ENCODE results near the gene EPB41L5.
"Not testable (repeated sequence)": the region's sequence is repeated elsewhere in the genome, so short reads cannot be mapped to it uniquely, and the experiment has no call there.

EPB41L5 gene

GRCh38 chr2:120052597-120052996 lies 39.7 kb downstream of the EPB41L5 start:
- POLR2A ChIA-PET: no interaction called here
- CTCF ChIA-PET: no interaction called here
- no peak for DNase-seq (ENCODE audit: extremely low spot score)
- no peak for TF ChIP-seq HDGF (IDR thresholded peaks at IDR 0.05; ENCODE audit: borderline replicate concordance)
- TF ChIP-seq LEF1 (IDR thresholded peaks at IDR 0.05; ENCODE audit: borderline replicate concordance): no peak
- TF ChIP-seq ARNT (IDR thresholded peaks at IDR 0.05): no peak
- TF ChIP-seq FOXM1 (IDR thresholded peaks at IDR 0.05; ENCODE audit: borderline replicate concordance): no peak
- TF ChIP-seq, protein P1, sequence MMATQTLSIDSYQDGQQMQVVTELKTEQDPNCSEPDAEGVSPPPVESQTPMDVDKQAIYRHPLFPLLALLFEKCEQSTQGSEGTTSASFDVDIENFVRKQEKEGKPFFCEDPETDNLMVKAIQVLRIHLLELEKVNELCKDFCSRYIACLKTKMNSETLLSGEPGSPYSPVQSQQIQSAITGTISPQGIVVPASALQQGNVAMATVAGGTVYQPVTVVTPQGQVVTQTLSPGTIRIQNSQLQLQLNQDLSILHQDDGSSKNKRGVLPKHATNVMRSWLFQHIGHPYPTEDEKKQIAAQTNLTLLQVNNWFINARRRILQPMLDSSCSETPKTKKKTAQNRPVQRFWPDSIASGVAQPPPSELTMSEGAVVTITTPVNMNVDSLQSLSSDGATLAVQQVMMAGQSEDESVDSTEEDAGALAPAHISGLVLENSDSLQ (IDR thresholded peaks at IDR 0.05): no peak
- TF ChIP-seq FOXK2 (IDR thresholded peaks at IDR 0.05): no peak
- TF ChIP-seq BHLHE40 (IDR thresholded peaks at IDR 0.05; ENCODE audit: borderline replicate concordance): no peak
- no peak for TF ChIP-seq NFRKB (IDR thresholded peaks at IDR 0.05)
- no peak for TF ChIP-seq ZNF384 (IDR thresholded peaks at IDR 0.05)
- TF ChIP-seq TARDBP (IDR thresholded peaks at IDR 0.05): no peak
- TF ChIP-seq ELF4 (IDR thresholded peaks at IDR 0.05): no peak
- no peak for TF ChIP-seq L3MBTL2 (conservative IDR thresholded peaks at IDR 0.05)
- TF ChIP-seq CTBP1 (IDR thresholded peaks at IDR 0.05; ENCODE audit: borderline replicate concordance): no peak
- no peak for TF ChIP-seq SUZ12 (IDR thresholded peaks at IDR 0.05)

DNA sequence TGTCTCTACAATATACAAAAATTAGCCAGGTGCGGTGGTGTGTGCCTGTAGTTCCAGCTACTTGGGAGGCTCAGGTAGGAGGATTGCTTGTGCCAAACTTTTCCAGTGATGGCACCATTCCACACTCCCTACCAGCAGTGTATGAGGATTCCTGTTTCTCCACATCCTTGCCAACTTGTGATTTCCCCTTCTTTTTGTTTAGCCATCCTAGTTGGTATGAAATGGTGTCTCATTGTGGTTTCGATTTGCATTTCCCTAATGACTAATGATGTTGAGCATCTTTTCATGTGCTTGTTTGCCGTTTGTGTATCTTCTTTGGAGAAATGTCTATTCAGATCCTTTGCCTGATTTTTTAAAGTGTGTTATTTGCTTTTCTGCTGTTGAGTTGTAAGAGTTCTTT lies 41.0 kb downstream of the EPB41L5 start:
- ChIA-PET POLR2A (no interaction called here), CTCF (no interaction called here)
- DNase-seq (ENCODE audit: extremely low spot score): no peak
- TF ChIP-seq CTBP1 (IDR thresholded peaks at IDR 0.05; ENCODE audit: borderline replicate concordance): no peak
- TF ChIP-seq ELF4 (IDR thresholded peaks at IDR 0.05): no peak
- TF ChIP-seq LEF1 (IDR thresholded peaks at IDR 0.05; ENCODE audit: borderline replicate concordance): no peak
- no peak for TF ChIP-seq TARDBP (IDR thresholded peaks at IDR 0.05)
- TF ChIP-seq SUZ12 (IDR thresholded peaks at IDR 0.05): no peak

DNA sequence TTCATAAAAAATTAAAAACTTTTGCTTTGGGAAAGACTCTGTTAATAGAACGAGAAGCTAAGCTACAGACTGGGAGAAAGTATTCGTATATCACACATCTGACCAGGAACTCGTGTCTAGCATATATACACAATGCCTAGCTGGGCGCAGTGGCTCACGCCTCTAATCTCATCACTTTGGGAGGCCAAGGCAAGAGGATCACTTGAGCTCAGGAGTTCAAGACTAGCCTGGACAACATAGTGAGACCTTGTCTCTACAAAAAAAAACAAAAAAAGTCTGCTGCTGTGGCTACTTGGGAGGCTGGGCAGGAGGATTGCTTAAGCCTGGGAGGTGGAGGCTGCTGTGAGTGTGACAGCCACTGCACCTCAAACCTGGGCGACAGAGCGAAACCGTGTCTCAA lies 46.6 kb downstream of the EPB41L5 start:
- ChIA-PET CTCF (interaction anchor here (0.6 kb wide), 1 partner anchor 192 kb away, joined by 3 read pairs; no protein-coding TSS in a partner anchor), POLR2A (no interaction called here)
- no peak for DNase-seq (ENCODE audit: extremely low spot score)
- TF ChIP-seq HDGF (IDR thresholded peaks at IDR 0.05; ENCODE audit: borderline replicate concordance) (no peak), ARNT (IDR thresholded peaks at IDR 0.05) (no peak), TARDBP (IDR thresholded peaks at IDR 0.05) (no peak), SP1 (IDR thresholded peaks at IDR 0.05) (no peak), FOXM1 (IDR thresholded peaks at IDR 0.05; ENCODE audit: borderline replicate concordance) (no peak), CTBP1 (IDR thresholded peaks at IDR 0.05; ENCODE audit: borderline replicate concordance) (no peak), ZNF384 (IDR thresholded peaks at IDR 0.05) (no peak), BHLHE40 (IDR thresholded peaks at IDR 0.05; ENCODE audit: borderline replicate concordance) (no peak), L3MBTL2 (conservative IDR thresholded peaks at IDR 0.05) (no peak), ELF4 (IDR thresholded peaks at IDR 0.05) (no peak), FOXA1 (IDR thresholded peaks at IDR 0.05) (no peak), NFRKB (IDR thresholded peaks at IDR 0.05) (no peak)

DNA sequence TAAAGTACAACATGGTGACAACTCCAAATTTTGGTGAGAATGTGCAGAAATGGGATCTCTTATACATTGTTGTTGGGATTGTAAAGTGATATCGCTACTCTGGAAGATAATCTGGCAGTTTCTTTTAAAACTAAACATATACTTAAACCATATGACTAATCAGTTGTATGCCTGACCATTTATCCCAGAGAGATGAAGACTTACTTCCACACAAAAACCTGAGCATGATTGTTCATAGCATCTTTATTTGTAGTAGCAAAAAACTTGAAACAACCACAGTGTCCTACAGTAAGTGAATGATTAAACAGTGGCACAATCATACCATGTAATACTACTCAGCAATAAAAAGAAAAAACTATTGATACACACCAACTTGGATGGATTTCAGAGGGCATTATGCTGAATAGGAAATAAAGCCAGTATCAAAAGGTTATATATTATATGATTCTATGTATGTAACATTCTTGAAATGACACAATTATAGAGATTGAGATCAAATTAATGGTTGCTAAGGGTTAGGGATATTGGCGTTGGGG lies 47.3 kb downstream of the EPB41L5 start:
- ChIA-PET CTCF (interaction anchor here (0.6 kb wide), 1 partner anchor 191 kb away, joined by 3 read pairs; no protein-coding TSS in a partner anchor), POLR2A (no interaction called here)
- TF ChIP-seq ELF4 (IDR thresholded peaks at IDR 0.05) (no peak), L3MBTL2 (conservative IDR thresholded peaks at IDR 0.05) (no peak), ARNT (IDR thresholded peaks at IDR 0.05) (no peak), HDGF (IDR thresholded peaks at IDR 0.05; ENCODE audit: borderline replicate concordance) (no peak), ZNF384 (IDR thresholded peaks at IDR 0.05) (no peak), BHLHE40 (IDR thresholded peaks at IDR 0.05; ENCODE audit: borderline replicate concordance) (no peak), FOXM1 (IDR thresholded peaks at IDR 0.05; ENCODE audit: borderline replicate concordance) (no peak), CTBP1 (IDR thresholded peaks at IDR 0.05; ENCODE audit: borderline replicate concordance) (no peak), NFRKB (IDR thresholded peaks at IDR 0.05) (no peak), FOXK2 (IDR thresholded peaks at IDR 0.05) (no peak), SUZ12 (IDR thresholded peaks at IDR 0.05) (no peak), LEF1 (IDR thresholded peaks at IDR 0.05; ENCODE audit: borderline replicate concordance) (no peak), FOXA1 (IDR thresholded peaks at IDR 0.05) (no peak), SP1 (IDR thresholded peaks at IDR 0.05) (no peak), TARDBP (IDR thresholded peaks at IDR 0.05) (no peak)
- TF ChIP-seq, protein P1 (IDR thresholded peaks at IDR 0.05): no peak
- DNase-seq (ENCODE audit: extremely low spot score): no peak

GRCh38 chr2:120064664-120065063 lies 51.8 kb downstream of the EPB41L5 start:
- CTCF ChIA-PET: no interaction called here
- TF ChIP-seq FOXA1 (IDR thresholded peaks at IDR 0.05) (no peak), BHLHE40 (IDR thresholded peaks at IDR 0.05; ENCODE audit: borderline replicate concordance) (no peak), TARDBP (IDR thresholded peaks at IDR 0.05) (no peak), ZNF384 (IDR thresholded peaks at IDR 0.05) (no peak), SUZ12 (IDR thresholded peaks at IDR 0.05) (no peak), SP1 (IDR thresholded peaks at IDR 0.05) (no peak), L3MBTL2 (conservative IDR thresholded peaks at IDR 0.05) (no peak), FOXM1 (IDR thresholded peaks at IDR 0.05; ENCODE audit: borderline replicate concordance) (no peak)
- TF ChIP-seq, protein P1 (IDR thresholded peaks at IDR 0.05): no peak
- POLR2A ChIA-PET: no interaction called here
- DNase-seq (ENCODE audit: extremely low spot score): no peak

DNA sequence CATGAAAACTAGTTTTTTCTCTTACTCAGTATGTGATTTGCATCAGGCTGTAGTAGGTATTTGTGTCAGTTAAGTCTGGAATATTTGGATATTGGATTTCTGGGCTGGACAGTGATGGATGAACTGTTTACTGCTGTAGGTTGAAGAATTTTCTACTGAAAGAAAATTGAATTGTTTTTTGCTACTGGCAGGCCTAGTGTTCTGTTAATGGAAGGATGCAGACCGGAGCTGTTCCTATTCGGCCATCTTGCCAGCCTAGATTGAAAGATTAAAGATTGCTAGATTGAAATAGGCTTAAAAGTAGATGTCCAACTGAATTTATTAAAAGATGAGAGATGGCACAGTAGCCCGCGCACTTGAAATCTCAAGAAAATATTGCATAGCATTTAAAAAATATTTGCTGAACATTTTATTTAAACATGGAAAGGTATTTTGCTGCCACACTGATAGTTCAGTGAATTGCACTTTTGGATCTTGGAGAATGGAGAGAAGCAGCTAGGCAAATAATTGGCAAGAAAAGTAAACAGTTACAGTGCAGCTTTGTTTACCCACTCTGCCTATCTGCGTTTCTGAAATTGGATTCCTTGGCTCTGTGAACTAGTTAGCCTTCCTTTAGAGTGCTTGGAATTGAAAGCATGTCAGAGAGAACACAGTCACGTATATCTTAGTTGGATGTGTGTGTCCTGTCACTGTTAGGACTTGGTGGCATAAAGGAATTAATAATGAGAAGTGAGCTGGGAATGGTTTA lies 54.1 kb downstream of the EPB41L5 start:
- DNase-seq (ENCODE audit: extremely low spot score): no peak
- POLR2A ChIA-PET: no interaction called here
- TF ChIP-seq, protein P1 (IDR thresholded peaks at IDR 0.05): peak; percentile 36; the same call in 1 of the 2 replicates
- no peak for TF ChIP-seq TARDBP (IDR thresholded peaks at IDR 0.05)
- CTCF ChIA-PET: no interaction called here

- CTCF ChIA-PET; DNase-seq (ENCODE audit: extremely low spot score); POLR2A ChIA-PET: not testable (repeated sequence)
Observed at GRCh38 chr2:120068040-120068658, 55.3 kb downstream of the EPB41L5 start.

All from HEK293T (cell line).